Osteoblast (primary cell): Measurements from ENCODE around the gene CLEC4F. TPM values are rescaled to one million over a fixed set of nuclear protein-coding genes. Genes with fewer than 3 reads are reported as not detected.

ENCODE experiments used
- DNase-seq: peaks from one replicate; pipeline ENCODE4 v3.0.0; 2011; ENCODE audit warnings: low spot score, mixed read lengths; ENCODE audit not compliant: insufficient read length; ENCODE audit errors: missing footprints
- H2AFZ ChIP-seq: 2 replicates; pipeline ENCODE4 v1.6.0; 2011; ENCODE audit warnings: mild to moderate bottlenecking, low read length
- H3K27ac ChIP-seq: 2 replicates; pipeline ENCODE4 v1.5.1; 2011; ENCODE audit warnings: mild to moderate bottlenecking, low read depth, low read length, moderate library complexity
- H3K27me3 ChIP-seq: 2 replicates; pipeline ENCODE4 v1.6.0; 2012; ENCODE audit warnings: mild to moderate bottlenecking, control low read depth, inconsistent platforms, low read length, moderate library complexity; ENCODE audit not compliant: insufficient read depth
- H3K36me3 ChIP-seq: 2 replicates; pipeline ENCODE4 v1.5.1; 2011; ENCODE audit warnings: mild to moderate bottlenecking, low read length, control low read depth, moderate library complexity; ENCODE audit not compliant: insufficient read depth
- H3K4me1 ChIP-seq: 2 replicates; pipeline ENCODE4 v1.5.1; 2011; ENCODE audit warnings: mild to moderate bottlenecking, low read length, control low read depth, moderate library complexity; ENCODE audit not compliant: insufficient read depth
- H3K4me2 ChIP-seq: 2 replicates; pipeline ENCODE4 v1.6.0; 2011; ENCODE audit warnings: mild to moderate bottlenecking, low read length; ENCODE audit not compliant: insufficient read depth
- H3K4me3 ChIP-seq: fragments of 200-600 bp; sonication (generic); 3 replicates; pipeline ENCODE4 v1.5.1; 2012; ENCODE audit warnings: mild to moderate bottlenecking, low read length, inconsistent platforms; ENCODE audit not compliant: insufficient read depth
- H3K79me2 ChIP-seq: 2 replicates; pipeline ENCODE4 v1.6.0; 2012; ENCODE audit warnings: mild to moderate bottlenecking, low read length, control low read depth, inconsistent platforms; ENCODE audit not compliant: insufficient read depth
- H3K9me3 ChIP-seq: 2 replicates; pipeline ENCODE4 v1.5.1; 2011; ENCODE audit warnings: low read depth, low read length, control low read depth
- H4K20me1 ChIP-seq: 2 replicates; pipeline ENCODE4 v1.6.0; 2012; ENCODE audit warnings: mild to moderate bottlenecking, low read length, control low read depth; ENCODE audit not compliant: insufficient read depth
- CTCF ChIP-seq: IDR thresholded peaks from 2 replicates; pipeline ENCODE4 v1.5.1; 2011; ENCODE audit warnings: mild to moderate bottlenecking, low read depth, low read length, moderate library complexity; ENCODE audit errors: extremely low read depth
- total RNA-seq: library from RNA; depleted of rRNA; stranded (reverse); fragments of >200 nt; gene quantifications from 2 replicates; pipeline ENCODE4 v1.2.3, GENCODE V29; 2012

Gene CLEC4F
- total RNA-seq, 1 donor, result not detected

GRCh38 chr2:70842401-70842800 is 22.0 kb upstream of the CLEC4F start:
- H3K79me2 ChIP-seq, result no peaks in the 10 kb centered on the region
- H3K27me3 ChIP-seq, result peaks cover 10% of the 10 kb centered on the region
- no peaks in the 10 kb centered on the region for H3K9me3 ChIP-seq
- no peaks in the 10 kb centered on the region for H3K4me1 ChIP-seq
- DNase-seq, result no peak
- no peak overlapping the region for H3K4me2 ChIP-seq
- no peak overlapping the region for H2AFZ ChIP-seq
- no peak for TF ChIP-seq CTCF
- no peaks in the 10 kb centered on the region for H4K20me1 ChIP-seq
- H3K4me3 ChIP-seq, result no peak overlapping the region
- no peaks in the 10 kb centered on the region for H3K36me3 ChIP-seq
- no peak overlapping the region for H3K27ac ChIP-seq

GRCh38 chr2:70837980-70838925 is 17.9 kb upstream of the CLEC4F start:
- Histone ChIP-seq H3K36me3 (no peaks in the 10 kb centered on the region), H4K20me1 (no peaks in the 10 kb centered on the region), H3K27me3 (peaks cover 12% of the 10 kb centered on the region), H3K9me3 (no peaks in the 10 kb centered on the region), H3K27ac (no peak overlapping the region), H3K79me2 (no peaks in the 10 kb centered on the region), H3K4me3 (no peak overlapping the region), H2AFZ (no peak overlapping the region), H3K4me2 (no peak overlapping the region), H3K4me1 (no peaks in the 10 kb centered on the region)
- no peak for TF ChIP-seq CTCF
- peak; percentile 29 for DNase-seq

GRCh38 chr2:70835643-70836042 is 15.2 kb upstream of the CLEC4F start, which contains the start of gene CD207:
Gene CD207 (minus strand): TSS chr2:70835816. CDS start chr2:70835776, 40 bp downstream.
- Histone ChIP-seq H3K4me1 (no peaks in the 10 kb centered on the region), H3K4me2 (no peak within 1 kb of the TSS), H3K4me3 (no peak within 1 kb of the TSS), H3K27me3 (peaks cover 10% of the 10 kb centered on the region), H3K9me3 (no peaks in the 10 kb centered on the region), H4K20me1 (no peaks in the 10 kb centered on the region), H2AFZ (no peak within 1 kb of the TSS), H3K27ac (no peak within 1 kb of the TSS), H3K79me2 (no peaks in the 10 kb centered on the region), H3K36me3 (no peaks in the 10 kb centered on the region)
- TF ChIP-seq CTCF, result no peak
- DNase-seq, result no peak

- peak; percentile 22 for DNase-seq
- Histone ChIP-seq H3K27me3 (peaks cover 11% of the 10 kb centered on the region), H3K9me3 (no peaks in the 10 kb centered on the region), H3K36me3 (no peaks in the 10 kb centered on the region), H3K4me2 (no peak overlapping the region), H3K27ac (no peak overlapping the region), H2AFZ (no peak overlapping the region), H3K4me3 (no peak overlapping the region), H3K79me2 (no peaks in the 10 kb centered on the region), H4K20me1 (no peaks in the 10 kb centered on the region), H3K4me1 (no peaks in the 10 kb centered on the region)
- no peak for TF ChIP-seq CTCF
Observed at GRCh38 chr2:70834881-70835280, 14.5 kb upstream of the CLEC4F start.
